Kasumi-1 (cell line): ENCODE data around the gene PTPRC.

Experiments
- DNase-seq, 2 experiments: peaks; one replicate each; lab custom pipeline; 2025; lab: John Stamatoyannopoulos, UW

Gene PTPRC

GRCh38 chr1:198674009-198674408 lies 35.2 kb downstream of the PTPRC start:
- no peak for DNase-seq

GRCh38 chr1:198676253-198676652 lies 37.4 kb downstream of the PTPRC start:
- DNase-seq: no peak

DNA sequence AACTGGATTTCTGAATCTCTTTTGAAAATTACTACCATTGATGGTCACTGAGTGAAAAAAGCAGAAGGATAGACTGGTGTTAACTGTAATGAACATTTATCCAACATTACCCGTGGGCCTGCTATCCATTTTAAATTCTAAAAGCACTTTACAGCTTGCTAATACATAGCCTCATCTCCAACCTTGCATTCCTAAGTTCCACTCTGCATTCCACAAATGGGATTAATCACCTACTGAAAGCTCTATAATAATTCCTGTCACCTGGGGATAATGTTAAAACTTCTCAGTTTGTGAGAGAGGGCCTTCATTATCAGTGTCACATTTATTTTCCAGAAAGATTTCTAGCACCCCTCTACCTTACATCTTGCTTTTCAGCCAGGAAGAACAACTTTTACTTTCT lies 38.2 kb downstream of the PTPRC start:
- no peak for DNase-seq

DNA sequence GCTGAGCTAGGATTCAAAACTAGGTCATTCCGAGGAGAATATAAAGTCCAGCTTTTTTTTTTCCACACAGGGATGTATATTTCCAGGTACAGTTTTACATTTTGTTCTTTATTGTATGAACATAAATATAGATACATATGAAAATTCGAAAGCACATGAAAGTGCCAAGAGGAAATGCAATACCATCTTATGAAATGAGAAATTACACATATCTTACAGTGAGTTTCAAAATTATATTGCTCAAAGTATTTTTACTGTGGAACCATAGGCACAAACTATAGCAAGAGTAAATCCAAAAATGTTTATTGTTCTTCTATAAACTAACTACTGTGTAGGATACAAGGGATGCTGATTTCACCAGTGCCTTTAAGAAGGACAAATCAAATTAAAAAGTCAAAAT lies 39.0 kb downstream of the PTPRC start:
- DNase-seq: no peak

GRCh38 chr1:198678301-198678836 lies 39.5 kb downstream of the PTPRC start:
- no peak for DNase-seq

GRCh38 chr1:198678901-198679329 lies 40.1 kb downstream of the PTPRC start:
- no peak for DNase-seq

GRCh38 chr1:198679535-198680173 lies 40.8 kb downstream of the PTPRC start:
- DNase-seq: no peak

DNA sequence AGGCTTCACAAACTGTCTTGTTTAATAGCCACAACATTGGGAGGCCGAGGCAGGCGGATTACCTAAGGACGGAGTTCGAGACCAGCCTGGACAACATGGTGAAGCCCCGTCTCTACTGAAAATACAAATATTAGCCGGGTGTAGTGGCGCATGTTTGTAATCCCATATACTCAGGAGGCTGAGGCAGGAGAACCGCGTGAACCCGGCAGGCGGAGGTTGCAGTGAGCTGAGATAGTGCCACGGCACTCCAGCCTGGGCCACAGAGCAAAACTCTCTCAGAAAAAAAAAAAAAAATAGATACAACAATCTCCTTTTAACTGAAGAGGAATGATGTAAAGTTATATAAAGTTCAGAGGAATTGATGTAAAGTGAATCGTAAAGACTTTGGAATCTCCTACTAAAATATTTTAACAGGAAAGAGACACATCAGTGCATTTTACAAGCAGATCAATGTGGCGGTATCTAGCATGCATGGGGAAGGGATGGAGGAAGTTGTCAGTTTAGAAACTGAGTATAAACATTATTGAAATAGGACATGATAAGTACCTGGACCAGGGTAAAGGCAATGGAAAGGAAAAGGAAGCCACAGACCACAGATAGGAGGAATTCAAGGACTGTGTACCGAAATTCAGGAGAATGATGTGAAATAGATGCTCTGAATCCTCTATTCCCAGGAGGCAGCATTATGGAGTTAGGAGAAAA lies 41.5 kb downstream of the PTPRC start:
- no peak for DNase-seq

DNA sequence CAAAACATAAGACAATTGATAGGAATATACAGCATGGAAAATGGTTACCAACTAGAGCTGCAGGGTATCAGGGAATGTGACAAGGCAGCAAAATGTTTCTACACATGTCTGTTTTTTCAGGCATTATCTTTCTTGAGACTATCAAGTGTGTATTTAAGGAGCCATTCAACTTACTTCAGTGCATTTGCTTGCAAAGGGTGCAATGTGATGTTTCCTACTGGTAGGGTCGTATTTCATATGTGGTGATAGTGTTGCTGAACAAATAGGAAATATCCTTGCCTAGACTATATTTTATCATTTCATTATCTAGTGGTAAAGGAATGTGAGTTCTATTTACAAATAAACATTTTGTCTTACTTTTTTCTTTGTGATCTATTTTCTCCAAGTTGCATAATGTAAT lies 42.4 kb downstream of the PTPRC start:
- peak; percentile 43 for DNase-seq

DNA sequence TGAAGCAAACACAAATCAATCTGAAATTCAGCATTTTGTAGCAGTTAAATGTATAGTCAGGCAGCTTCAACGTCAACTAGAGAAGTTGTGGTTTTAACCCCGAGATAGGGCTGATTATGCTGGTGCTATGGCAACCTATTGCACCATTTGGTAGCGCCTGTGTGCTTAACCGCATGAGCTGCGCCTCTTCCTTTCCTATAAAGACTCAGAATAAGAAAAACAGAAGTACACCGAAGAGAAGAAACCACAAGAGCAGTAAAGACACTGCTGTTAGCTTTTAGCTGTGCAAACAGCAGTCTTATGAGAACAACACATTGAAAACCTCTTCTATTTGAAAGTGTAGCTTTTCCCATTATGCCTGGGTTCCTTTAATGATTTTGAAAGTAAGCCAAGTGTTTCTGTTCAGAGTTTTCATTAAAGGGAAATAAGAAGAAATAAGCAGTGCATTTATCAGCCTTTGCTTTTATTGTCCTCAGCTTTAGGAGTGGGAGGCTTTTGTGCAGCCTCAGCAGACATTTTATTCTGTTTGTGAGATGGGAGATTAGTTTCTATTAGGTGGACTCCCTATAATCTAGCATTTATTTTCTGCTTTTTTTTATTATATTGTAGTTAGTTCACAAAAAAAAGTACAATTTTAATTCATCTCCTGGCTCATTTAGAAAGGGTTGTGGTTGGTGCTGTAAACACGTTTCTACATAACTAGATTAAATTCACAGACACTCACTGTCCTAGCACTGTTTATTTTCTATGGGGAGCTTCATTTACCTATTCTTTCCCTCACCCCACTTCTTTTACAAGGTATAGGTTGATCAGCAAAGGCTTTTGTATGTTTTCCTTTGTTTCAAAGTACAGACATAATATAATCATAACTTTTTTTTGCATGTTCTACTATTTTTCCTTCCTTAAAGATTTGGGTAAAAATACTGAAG lies 43.3 kb downstream of the PTPRC start:
- peak; percentile 100 for DNase-seq

DNA sequence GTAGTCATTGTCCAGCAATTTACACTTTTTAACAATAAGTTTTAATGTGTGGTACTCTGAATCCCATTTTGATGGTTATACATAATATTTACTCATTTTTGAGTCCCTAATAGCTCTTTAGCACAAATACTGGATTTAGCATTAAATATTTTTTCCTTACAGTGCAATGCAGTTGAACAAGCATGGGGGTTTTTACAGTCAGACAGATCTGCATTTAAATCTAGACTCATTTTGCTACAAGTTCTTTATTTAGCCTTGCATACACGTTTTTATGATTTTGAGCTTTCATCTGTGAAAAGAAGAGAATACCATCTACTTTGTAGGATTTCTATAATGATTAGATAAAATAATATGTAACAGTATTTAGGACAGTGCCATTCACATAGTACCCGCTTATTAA lies 44.0 kb downstream of the PTPRC start:
- no peak for DNase-seq

DNA sequence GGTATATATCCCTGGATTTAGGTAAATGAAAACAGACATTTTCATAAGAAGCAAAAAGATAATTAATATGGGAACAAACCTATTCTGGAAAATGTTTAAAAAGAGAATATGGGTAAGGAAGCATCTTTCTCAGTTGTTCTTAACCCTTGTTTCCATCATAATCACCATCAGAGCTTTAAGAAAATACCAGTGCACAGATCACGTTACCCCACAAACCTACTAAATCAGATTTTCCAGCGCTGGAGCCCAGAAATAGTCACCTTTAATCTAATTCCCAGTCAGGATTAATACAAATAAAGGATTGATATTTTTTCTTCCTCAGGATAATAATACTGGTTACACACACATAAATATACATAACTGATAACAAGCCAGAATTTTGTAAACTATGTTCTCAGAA lies 44.6 kb downstream of the PTPRC start:
- no peak for DNase-seq

DNA sequence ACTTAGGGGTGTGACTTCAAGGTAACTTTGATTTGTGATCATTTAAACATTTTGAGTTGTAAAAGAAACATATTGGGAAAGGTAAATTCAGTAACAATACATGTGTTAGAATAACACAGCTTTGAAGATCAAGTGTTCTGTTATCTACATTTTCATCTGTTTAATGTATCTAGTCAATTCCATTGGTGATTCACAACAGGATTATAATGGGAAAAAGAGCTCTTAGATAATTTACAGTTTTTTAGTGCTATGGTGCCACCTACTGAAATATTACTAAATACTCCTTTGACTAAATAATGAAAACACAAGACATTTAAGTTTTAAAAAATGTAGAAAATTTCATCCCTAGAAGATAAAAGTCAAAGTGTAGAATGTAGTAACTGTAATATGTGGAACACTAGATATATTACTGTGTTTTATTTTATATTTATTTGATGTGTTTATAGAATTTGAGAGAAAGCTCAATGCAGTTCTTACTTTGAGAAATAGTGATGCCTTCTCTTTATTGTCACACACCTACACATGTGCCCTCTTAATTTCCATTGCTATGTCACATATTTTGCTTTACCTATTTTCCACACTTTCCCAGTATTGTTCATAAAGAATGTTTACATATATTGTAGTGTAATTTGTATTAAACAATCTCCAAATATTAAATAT lies 47.4 kb downstream of the PTPRC start:
- DNase-seq: peak; percentile 78 to 89

- DNase-seq: no peak
Observed at GRCh38 chr1:198687429-198687828, 48.6 kb downstream of the PTPRC start.

- DNase-seq: no peak
Observed at GRCh38 chr1:198691063-198691462, 52.2 kb downstream of the PTPRC start.

DNA sequence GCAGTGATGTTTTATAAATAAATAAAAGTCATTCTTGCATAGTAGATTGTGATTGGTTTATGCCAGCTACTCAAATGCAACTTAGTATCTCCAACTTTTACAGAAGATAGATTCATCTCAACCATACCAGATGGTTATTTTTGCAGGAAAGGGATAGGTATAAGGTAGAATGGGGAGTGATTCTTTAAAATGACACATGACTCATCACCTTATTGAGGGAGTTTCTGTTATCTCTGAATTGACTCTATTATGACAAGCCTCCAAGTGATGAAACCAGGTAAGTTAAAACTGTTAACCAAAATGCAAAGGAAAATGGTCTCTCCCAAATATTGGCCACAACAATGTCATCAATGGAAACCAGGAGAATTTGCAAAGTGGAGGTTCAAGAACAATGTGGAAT lies 54.5 kb downstream of the PTPRC start:
- DNase-seq: no peak

- DNase-seq: no peak
Observed at GRCh38 chr1:198694542-198694941, 55.7 kb downstream of the PTPRC start.

GRCh38 chr1:198696211-198696610 lies 57.4 kb downstream of the PTPRC start:
- no peak for DNase-seq

- DNase-seq: no peak
Observed at GRCh38 chr1:198699167-198700015, 60.6 kb downstream of the PTPRC start.

GRCh38 chr1:198700016-198700392 lies 61.2 kb downstream of the PTPRC start:
- DNase-seq: no peak

GRCh38 chr1:198700396-198700795 lies 61.6 kb downstream of the PTPRC start:
- no peak for DNase-seq
